ENCODE data around the gene STK24.

STK24 gene

GRCh38 chr13:98446234-98446621, 130.7 kb downstream of the STK24 start:
- DNase-seq = no peak

- DNase-seq = peak; percentile 55
Measured at GRCh38 chr13:98445340-98446233, 131.3 kb downstream of the STK24 start.

- no peak for DNase-seq
Measured at GRCh38 chr13:98444381-98444780, 132.5 kb downstream of the STK24 start.

GRCh38 chr13:98443800-98444325, 133.0 kb downstream of the STK24 start:
- DNase-seq = no peak

GRCh38 chr13:98443329-98443728, 133.6 kb downstream of the STK24 start:
- DNase-seq = no peak

GRCh38 chr13:98442391-98443230, 134.3 kb downstream of the STK24 start:
- no peak for DNase-seq

- no peak for DNase-seq
Measured at GRCh38 chr13:98441056-98441676, 135.7 kb downstream of the STK24 start.

GRCh38 chr13:98440390-98441055, 136.4 kb downstream of the STK24 start:
- no peak for DNase-seq

GRCh38 chr13:98439896-98440295, 137.0 kb downstream of the STK24 start:
- no peak for DNase-seq

- no peak for DNase-seq
Measured at GRCh38 chr13:98439126-98439828, 137.6 kb downstream of the STK24 start.

- no peak for DNase-seq
Measured at GRCh38 chr13:98438246-98439125, 138.4 kb downstream of the STK24 start.

GRCh38 chr13:98436233-98436910, 140.5 kb downstream of the STK24 start:
- DNase-seq = no peak

- DNase-seq = no peak
Measured at GRCh38 chr13:98435376-98435775, 141.5 kb downstream of the STK24 start.

- DNase-seq = no peak
Measured at GRCh38 chr13:98434060-98434459, 142.8 kb downstream of the STK24 start.

- DNase-seq = no peak
Measured at GRCh38 chr13:98433654-98434053, 143.3 kb downstream of the STK24 start.

GRCh38 chr13:98432638-98433037, 144.3 kb downstream of the STK24 start:
- DNase-seq = no peak

- no peak for DNase-seq
Measured at GRCh38 chr13:98429977-98430736, 146.8 kb downstream of the STK24 start.

- no peak for DNase-seq
Measured at GRCh38 chr13:98429531-98429930, 147.4 kb downstream of the STK24 start.

GRCh38 chr13:98429081-98429480, 147.8 kb downstream of the STK24 start:
- no peak for DNase-seq
